GM12891 (cell line): ENCODE measurements around the gene TBL1X.

Experiments used
- PAX5 ChIP-seq: IDR thresholded peaks from 2 replicates; pipeline ENCODE4 v1.6.1; 2011; ENCODE audit warnings: low read length, moderate library complexity, mild to moderate bottlenecking; ENCODE audit not compliant: insufficient read depth, severe bottlenecking
- POLR2A ChIP-seq: IDR thresholded peaks from 2 replicates; pipeline ENCODE4 v1.6.1; 2011; ENCODE audit warnings: low read depth, low read length, control low read depth
- POLR2AphosphoS5 ChIP-seq: IDR thresholded peaks from 2 replicates; pipeline ENCODE4 v1.6.1; 2011; ENCODE audit warnings: low read depth, low read length, control low read depth
- POU2F2 ChIP-seq: IDR thresholded peaks from 2 replicates; pipeline ENCODE4 v1.6.1; 2011; ENCODE audit warnings: low read depth, mild to moderate bottlenecking, control low read depth, low read length, moderate library complexity
- SPI1 ChIP-seq: IDR thresholded peaks from 2 replicates; pipeline ENCODE4 v1.6.1; 2011; ENCODE audit warnings: low read depth, low read length, control low read depth
- TAF1 ChIP-seq: IDR thresholded peaks from 2 replicates; pipeline ENCODE4 v1.6.1; 2011; ENCODE audit warnings: low read depth, low read length, control low read depth

GRCh38 chrX:9687899-9688298 lies 223.0 kb downstream of the TBL1X start:
- no peak for TF ChIP-seq POLR2A
- TF ChIP-seq TAF1: no peak
- TF ChIP-seq POLR2AphosphoS5: no peak
- no peak for TF ChIP-seq PAX5
- no peak for TF ChIP-seq SPI1
- no peak for TF ChIP-seq POU2F2
